GM21423 (cell line): ENCODE data around the gene ANG.
A peak's percentile ranks its signal among the peaks of the same experiment; 100 is the strongest.
"Not testable (repeated sequence)": the region's sequence is repeated elsewhere in the genome, so short reads cannot be mapped to it uniquely, and the experiment has no call there.

Experiments
- ATAC-seq: cut with Tn5 transposase; IDR thresholded peaks from one replicate; pipeline ENCODE4 v1.9.1; 2021; ENCODE audit warnings: mild to moderate bottlenecking, moderate library complexity; ENCODE audit not compliant: unreplicated experiment

Gene ANG

DNA sequence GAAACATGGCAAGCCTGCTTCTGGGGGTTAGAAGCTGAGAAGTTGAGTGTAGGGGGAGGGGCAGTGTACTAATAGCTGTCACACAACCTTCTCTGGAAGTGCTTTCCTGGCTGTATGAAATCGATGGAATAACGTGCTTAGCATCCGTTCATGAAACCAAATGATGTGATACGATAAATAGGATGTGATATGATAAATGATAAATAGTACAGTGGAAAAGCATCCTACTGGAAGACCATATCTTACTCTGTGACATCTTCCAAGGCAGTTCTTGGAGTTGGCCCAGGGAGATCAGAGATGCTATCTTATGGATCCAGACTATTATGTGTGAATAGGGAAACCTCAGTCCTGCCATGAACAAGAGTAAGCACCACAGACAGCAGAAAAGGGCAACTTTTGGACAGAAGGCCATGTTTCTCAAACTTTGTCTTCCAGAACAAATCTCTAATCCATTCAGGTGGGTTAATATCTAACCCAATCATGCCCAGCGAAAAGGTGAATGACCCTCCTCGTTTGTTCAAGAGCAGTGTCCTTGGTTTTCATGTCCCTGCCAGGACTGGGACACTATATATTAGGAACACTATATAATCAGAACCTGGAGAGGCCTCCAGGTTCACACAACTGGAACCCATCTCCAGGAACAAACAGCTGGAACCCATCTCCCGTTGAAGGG is at the start of gene ANG:
Gene ANG (plus strand): TSS at position 598 of the 673 bp plus-strand sequence. CDS start 4,801 bp downstream, outside the sequence.
- no peak for ATAC-seq

DNA sequence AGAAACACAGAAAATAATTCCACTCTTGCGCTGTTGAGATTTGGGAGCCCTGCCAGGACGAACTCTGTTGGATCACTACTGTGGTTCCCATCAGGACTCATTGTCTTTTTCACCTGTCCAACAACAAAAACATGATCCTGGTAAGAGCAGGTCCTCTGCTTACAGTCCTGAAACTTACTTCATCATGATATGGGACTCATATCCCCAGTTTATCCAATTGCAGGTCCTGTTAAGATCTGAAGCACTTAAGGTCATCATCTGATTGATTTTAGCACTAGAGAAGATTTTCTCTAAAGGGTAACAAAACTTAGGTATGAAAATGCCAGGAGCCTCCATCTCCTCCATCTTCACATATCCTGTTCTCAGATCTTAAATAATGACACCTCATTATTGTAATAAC is 47.0 kb upstream of the ANG start, which contains the start of gene OR6S1:
Gene OR6S1 (minus strand): TSS at position 101 of the 400 bp plus-strand sequence. CDS start 0 bp downstream, at position 101.
- no peak for ATAC-seq

DNA sequence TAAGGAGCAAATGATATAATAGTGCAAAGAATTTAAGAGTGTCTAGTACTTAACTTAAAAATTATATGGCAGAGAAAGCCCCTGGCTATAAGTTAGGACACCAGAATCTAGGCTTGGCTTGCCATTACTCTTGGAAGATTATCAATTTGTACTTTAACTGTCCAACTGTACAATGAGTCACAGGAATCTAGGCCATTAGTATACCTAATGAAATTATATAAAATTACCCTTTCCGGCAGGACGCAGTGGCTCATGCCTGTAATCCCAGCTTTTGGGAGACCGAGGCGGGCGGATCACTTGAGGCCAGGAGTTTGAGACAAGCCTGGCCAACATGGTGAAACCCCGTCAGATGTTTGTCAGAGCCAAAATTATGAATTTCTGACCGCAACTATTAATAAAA is 46.4 kb upstream of the ANG start:
- no peak for ATAC-seq

DNA sequence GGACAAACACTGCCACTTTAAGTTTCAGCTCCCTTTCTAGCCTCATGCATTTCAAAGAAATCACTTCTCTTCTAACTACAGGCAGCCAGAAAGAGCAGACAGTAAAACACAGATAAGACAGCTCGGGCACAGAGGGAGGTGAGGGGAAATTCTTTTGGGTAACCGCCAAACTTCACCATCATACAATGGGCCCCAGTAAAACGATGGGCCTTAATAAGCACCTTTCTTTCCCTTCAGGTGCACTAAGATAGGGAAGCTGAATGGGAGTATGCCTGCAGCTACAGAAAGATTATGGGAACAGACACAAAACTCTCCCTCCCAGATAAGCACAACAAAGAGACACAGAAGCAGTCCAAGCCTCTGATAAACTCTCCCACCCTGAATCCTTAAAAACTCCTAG is 45.8 kb upstream of the ANG start:
- ATAC-seq, result not testable (repeated sequence)

DNA sequence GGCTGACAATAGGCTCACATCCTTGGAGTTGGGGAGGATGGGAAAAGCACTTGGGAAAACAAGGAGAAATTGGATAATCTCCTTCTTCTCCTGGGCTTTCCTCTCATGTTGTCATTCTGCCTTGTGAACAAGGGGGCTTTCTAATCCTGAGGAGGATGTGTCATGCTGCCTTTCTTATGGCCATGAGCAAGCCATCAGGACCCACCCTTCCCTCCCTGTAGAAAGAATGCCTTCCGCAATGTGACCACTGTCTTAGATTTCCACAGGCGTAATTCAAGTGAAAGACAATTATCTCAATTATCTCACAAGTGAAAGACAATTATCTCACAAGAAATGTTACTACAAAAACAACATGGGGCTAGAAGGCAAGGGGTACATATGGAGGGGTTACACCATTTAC is 44.0 kb upstream of the ANG start:
- no peak for ATAC-seq

DNA sequence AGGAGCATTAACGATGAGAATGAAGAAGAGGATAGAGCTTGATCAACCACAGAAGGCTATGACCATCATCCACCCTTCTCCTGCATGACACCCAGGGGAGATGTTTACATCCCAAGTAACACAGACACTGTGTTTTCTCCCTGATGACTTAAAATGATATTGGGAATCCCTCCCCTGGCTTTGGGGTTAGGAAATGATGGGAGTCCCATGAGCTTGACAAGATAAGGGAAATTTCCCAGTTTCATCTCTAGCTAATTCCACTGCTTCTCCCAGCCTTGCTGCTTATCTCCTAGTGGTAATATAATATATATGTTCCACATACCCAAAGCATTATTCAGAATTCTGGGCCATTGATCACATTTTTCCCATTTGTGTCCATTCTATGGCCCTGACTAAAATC is 43.1 kb upstream of the ANG start:
- ATAC-seq, result no peak

DNA sequence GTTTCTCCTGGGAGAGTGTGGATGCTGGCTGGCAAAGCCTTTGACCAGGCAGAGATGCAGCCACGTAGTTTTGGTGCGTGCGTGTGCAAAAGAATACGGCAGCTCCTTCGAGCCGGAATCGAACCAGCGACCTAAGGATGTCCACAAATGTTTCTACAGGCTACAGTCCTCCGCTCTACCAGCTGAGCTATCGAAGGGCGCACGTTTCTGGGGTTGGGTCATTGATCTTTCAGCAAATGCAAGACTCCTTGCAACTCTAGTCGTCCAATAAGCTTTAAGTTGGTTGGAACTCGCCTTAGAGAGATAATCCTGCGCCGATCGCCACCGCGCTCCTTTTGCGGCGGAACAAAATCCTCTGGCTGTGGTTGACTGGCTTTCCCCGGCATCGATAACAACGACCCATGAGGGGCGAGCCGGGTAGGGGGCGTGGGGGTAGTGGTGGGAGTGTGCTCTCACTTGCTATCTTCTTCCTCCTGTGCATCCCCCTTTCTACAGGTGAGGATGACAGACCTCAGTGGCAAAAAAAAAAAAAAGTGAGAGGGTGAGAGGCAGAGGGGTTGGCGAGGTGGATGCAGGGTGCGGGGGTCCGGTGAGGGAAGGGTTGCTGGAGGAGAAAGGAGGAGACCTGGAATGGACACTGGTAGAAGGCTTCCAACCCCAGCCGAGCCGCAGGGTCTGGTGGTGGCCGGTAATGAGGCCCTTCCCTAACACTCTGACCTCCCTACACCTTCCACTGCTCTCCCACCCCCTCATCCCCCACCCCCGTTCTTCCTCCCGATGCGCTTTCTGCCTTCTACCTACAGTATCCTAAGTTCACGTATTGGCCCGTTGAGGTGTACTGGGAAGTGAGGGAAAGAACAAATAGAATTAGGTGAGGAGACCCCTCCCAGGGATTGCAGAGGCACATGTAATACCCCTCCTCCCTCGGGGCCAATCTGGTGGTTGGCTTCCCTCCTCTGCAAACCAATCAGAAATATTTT is 35.3 kb upstream of the ANG start:
- no peak for ATAC-seq

DNA sequence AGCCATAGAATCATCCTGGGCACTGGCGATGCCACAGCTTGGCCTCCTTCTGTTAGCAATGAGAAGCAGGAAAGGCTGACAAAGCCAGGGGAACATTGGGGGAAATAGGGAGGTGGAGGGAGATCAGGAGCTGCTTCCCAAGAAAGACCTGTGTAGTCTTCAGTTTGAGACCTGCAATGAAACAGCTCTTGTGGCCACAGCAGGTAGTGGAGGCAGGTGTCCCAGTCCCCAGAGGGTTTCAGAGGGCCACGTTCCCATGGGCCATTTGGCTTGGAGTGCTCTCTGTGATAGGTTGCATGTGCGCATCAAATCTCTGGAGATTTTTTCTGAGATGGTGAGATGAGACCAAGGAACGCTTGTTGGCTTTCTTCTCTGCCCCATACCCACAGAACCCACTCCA is 32.7 kb upstream of the ANG start:
- no peak for ATAC-seq

DNA sequence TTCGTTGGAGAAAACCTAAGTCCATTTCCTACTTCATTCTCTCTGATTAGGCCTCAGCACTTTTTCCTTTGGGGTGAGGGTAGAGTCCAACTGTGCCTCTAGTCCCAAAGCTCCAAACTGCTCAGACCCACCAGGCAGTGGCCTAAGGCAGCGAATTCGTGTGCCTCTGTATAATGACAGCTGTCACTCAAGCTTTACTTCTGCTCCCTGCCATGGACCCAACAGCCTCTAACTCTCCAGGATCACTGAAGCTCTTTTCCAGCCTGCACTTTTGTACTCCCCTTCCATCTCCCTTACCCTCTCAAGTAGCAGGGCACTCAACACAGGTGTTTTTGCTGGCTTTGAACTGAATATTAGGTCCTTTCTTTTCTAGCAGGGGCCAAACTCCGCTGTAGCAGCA is 32.3 kb upstream of the ANG start:
- no peak for ATAC-seq

DNA sequence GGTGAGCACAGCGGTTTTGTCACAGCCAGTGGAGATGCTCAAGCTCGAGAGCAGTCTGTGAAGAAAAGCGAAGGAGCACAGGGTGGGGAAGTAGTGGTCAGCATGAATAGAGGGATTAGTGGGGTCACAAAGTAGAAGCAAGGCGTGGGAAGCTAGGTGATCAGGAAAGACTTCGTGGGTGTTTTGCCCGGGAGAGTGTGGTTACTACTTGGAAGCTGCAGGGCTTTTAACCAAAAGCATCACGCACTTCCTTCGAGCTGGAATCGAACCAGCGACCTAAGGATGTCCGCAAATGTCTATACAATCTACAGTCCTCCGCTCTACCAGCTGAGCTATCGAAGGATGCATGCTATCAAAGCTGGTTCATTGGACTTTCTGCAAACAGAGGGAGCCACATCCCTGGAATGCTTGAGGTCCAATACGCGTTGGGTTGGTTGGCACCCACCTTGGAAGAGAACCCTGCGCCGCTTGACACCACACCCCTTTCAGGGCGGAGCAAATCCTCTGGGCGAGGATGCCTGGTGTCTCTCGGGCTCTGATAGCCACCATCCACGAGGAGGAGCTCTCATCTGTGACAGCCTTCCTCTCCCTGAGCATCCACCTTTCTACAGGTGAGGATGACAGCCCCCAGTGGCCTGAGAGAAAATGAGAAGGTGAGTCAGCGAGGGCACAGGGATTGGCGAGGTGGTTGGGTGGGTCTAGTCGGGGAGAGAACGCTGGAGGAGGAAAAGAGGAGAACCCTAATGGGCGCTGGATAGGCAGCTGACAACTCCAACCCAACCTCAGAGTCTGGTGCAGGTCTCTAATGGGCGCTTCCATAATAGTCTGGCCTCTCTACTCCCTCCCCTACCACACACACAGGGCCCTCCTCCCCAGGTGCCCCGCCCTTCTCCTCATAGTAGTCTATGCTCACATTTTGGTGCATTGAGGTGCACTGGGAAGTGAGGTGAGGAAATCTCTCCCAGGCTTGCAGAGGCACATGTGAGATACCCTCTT is 31.1 kb upstream of the ANG start:
- ATAC-seq, result no peak

DNA sequence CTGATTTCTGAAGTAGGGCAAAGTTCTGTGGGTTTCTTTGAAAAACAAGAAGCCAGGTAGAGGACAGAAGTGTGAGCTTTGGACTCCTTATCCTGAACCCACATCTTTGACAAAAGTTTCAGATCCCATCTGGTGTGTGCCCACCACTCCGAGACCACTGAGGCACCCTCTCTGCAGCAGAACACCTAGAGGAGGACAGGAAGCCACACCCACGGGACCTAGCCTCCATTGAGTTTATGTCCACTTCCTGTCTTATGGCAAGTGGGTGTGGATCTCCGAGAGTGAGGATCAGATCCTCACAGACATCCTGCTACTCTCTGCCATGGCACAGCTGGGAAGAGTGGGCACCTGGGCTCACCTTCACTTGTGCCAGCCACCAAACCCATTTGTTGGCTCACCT is 30.3 kb upstream of the ANG start:
- no peak for ATAC-seq

DNA sequence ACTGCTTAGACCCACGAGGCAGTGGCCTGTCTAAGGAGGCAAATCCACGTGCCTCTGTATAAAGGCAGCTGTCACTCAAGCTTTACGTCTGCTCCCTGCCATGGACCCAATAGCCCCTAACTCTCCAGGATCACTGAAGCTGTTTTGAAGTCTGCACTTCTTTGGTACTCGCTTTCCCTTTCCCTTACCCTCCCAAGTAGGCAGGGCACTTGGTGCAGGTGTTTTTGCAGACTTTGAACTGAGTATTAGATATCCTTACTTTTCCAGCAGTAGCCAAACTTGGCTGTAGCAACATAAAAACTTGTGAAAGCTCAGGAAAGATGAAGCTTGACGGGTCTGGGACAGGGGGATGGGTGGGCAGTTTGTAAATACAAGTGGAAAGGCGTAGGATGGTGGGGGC is 29.2 kb upstream of the ANG start:
- ATAC-seq, result no peak

DNA sequence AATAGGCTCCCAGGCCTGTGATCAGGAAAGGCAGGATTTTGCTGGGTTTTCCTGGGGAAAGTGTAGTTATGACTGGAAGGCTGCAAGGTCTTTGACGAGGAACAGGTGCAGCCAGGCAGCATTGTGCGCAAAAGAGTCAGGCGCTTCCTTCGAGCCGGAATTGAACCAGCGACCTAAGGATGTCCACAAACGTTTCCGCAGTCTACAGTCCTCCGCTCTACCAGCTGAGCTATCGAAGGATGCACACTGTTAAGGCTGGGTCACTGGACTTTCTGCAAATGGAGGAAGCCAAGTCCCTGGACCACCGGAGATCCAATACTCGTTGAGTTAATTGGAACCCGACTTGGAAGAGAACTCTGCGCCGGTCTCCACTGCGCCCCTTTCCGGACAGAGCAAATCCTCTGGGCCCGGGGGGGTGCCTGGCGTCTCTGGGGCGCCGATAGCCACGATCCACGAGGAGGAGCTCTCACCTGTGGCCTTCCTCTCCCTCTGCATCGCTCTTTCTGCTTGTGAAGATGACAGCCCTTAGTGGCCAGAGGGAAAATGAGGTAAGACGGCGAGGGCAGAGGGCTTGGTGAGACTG is 28.7 kb upstream of the ANG start:
- ATAC-seq, result no peak

DNA sequence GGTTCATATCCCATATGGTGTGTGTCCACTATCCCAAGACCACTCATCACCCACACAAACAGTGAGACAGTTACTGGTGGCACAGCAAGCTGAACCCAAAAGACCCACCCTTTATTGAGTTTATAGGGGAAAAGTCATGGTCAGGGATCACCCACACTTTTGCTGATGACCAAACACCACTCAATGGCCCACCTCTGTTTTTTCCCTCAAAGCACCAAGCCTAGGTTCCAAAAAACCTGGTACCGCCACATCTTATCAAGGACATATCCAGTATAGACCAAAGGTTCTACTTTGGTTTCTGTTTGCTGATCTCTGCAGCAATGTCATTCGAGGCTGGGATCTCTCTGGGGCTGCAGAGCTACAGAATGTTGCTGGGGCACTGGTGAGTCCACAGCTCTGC is 27.4 kb upstream of the ANG start:
- ATAC-seq, result no peak

DNA sequence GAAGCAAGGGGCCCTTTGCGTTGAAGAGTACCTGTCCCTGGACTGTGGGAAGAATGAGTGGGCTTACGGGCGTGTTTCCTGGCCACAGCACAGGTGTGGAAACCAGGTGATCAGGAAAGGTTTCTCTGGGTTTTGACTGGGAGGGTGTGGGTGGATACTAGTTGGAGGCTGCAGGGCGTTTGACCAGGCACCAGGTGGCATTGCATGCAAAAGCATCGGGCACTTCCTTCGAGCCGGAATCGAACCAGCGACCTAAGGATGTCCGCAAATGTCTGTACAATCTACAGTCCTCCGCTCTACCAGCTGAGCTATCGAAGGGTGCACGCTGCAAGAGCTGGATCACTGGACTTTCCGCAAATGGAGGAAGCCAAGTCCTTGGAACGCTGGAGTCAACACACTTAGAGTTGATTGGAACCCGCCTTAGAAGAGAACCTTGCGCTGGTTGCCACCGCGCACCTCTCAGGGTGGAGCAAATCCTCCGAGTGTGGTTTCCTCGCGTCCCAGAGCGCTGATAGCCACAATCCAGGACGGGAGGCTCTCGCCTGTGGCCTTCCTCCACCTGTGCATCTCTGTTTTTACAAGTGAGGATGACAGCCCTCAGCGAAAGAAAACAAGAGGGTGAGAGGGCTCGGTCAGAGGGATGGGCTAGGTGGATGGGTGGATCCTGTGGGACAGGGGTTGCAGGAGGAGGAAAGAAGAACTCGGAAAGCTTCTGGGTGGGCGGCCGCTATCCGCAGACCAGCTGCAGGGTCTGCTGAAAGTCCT is 25.4 kb upstream of the ANG start:
- peak; percentile 49 for ATAC-seq

DNA sequence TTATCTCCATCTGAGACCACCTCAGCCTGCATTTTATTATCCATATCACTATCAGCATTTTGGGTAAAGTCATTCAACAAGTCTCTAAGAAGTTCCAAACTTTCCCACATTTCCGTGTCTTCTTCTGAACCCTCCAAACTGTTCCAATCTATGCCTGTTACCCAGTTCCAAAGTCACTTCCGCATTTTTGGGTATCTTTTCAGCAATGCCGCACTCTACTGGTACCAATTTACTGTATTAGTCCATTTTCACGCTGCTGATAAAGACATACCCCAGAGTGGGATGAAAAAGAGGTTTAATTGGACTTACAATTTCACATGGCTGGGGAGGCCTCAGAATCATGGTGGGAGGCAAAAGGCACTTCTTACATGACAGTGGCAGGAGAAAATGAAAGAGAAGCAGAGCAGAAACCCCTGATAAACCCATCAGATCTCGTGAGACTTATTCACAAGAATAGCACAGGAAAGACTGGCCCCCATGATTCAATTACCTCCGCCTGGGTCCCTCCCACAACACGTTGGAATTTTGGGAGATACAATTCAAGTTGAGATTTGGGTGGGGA is 22.1 kb upstream of the ANG start:
- ATAC-seq, result not testable (repeated sequence)

DNA sequence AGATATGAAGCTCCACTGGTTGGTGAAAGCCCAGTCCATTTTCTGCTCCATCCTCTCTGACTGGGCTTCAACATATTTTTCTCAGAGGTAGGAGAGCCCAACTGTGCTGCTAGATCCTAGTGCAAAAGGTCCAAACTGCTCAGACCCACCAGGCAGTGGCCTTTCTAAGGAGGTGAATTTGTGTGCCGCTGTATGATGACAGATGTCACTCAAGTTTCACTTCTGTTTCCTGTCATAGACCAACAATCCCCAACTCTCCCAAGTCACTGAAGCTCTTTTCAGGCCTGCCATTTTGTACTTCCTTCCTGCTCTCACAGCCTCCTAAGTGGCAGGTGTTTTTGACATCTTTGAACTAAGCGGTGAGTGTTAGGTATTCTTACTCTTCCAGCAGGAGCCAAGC is 20.6 kb upstream of the ANG start:
- peak; percentile 84 for ATAC-seq

DNA sequence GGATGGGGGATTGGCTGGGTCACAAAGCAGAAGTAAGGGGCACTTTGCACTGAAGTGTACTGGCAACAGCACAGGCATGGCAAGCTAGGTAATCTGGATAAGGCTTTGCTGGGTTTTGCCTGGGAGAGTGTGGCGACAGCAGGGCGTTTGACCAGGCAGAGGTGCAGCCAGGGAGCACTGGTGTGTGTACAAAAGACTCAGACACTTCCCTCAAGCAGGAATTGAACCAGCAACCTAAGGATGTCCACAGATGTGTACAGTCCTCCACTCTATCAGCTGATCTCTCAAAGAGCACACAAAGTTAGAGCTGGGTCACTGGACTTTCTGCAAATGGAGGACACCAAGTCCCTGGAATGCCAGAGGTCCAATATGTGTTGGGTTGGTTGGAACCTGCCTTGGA is 19.6 kb upstream of the ANG start:
- ATAC-seq, result no peak

DNA sequence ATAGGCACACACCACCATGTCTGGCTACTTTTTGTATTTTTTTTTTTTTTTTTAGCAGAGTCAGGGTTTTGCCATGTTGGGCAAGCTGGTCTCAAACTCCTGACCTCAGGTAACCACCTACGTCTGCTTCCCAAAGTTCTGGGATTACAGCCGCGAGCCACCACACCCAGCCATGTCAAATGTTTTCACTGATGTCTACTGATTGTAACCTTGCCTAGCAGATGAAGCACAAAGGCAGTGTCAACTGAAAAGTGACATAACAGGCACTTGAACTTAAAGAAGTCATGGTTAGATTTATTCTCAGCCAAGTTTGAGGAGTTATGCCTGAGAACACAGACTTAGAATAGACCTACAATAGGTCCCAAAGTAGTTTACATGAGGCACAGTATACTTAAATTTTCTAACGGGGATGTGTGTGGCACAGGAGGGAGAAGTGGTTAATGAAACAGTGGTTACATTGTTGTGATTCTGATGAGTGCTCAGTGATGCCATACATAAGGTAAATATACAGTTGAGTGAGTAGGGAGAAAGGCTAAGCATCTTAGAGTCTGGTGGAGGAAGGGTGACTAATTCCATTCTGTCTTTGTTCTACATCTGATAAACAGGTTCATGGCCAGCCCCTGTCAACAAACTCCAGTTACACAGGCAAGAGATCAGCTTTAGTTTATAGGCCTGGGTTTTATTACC is 16.8 kb upstream of the ANG start:
- ATAC-seq, result no peak
